Karpas-422 (cell line): ENCODE measurements around the gene PNPLA1. TPM values are rescaled to one million over a fixed set of nuclear protein-coding genes. Genes with fewer than 3 reads are reported as not detected.

Experiments used
- DNase-seq: peaks from one replicate; pipeline ENCODE4 v3.0.0-alpha.2; 2015
- H2AFZ ChIP-seq: fragments of 200-600 bp; sonication (generic); 2 replicates; pipeline ENCODE4 v1.6.1; 2014; ENCODE audit warnings: antibody characterized with exemption, low read length, mixed read lengths
- H3K27ac ChIP-seq: fragments of 200-600 bp; sonication (generic); 2 replicates; pipeline ENCODE4 v1.5.1; 2014; ENCODE audit warnings: mild to moderate bottlenecking, low read length, moderate library complexity
- H3K27me3 ChIP-seq: fragments of 200-600 bp; sonication (generic); 2 replicates; pipeline ENCODE4 v1.6.1; 2014; ENCODE audit warnings: low read length, mixed read lengths
- H3K36me3 ChIP-seq: fragments of 200-600 bp; sonication (generic); 2 replicates; pipeline ENCODE4 v1.6.1; 2014; ENCODE audit warnings: low read length, mixed read lengths; ENCODE audit not compliant: insufficient read depth
- H3K4me1 ChIP-seq: fragments of 200-600 bp; sonication (generic); 2 replicates; pipeline ENCODE4 v1.6.1; 2014; ENCODE audit warnings: mild to moderate bottlenecking, low read length, mixed read lengths
- H3K4me2 ChIP-seq: fragments of 200-600 bp; sonication (generic); 2 replicates; pipeline ENCODE4 v1.6.1; 2014; ENCODE audit warnings: low read length, low read depth, mild to moderate bottlenecking; ENCODE audit not compliant: poor library complexity, severe bottlenecking
- H3K4me3 ChIP-seq: fragments of 200-600 bp; sonication (generic); 2 replicates; pipeline ENCODE4 v1.5.1; 2014; ENCODE audit warnings: mild to moderate bottlenecking, antibody characterized with exemption, low read length, mixed read lengths
- H3K79me2 ChIP-seq: fragments of 200-600 bp; sonication (generic); 2 replicates; pipeline ENCODE4 v1.6.1; 2014; ENCODE audit warnings: mild to moderate bottlenecking, low read length, mixed read lengths
- H3K9ac ChIP-seq: fragments of 200-600 bp; sonication (generic); 2 replicates; pipeline ENCODE4 v1.6.0; 2014; ENCODE audit warnings: low read length
- H3K9me2 ChIP-seq: fragments of 200-600 bp; sonication (generic), shearing (Covaris generic); replicated peaks from 2 replicates; pipeline ENCODE4 v1.6.0; 2014; ENCODE audit warnings: mild to moderate bottlenecking, low read length, moderate library complexity; ENCODE audit not compliant: insufficient read depth
- H3K9me3 ChIP-seq: fragments of 300-700, 200-600 bp; sonication (generic); 2 replicates; pipeline ENCODE4 v1.6.1; 2014; ENCODE audit warnings: low read length, mixed read lengths
- H4K20me1 ChIP-seq: fragments of 200-600 bp; sonication (generic); 2 replicates; pipeline ENCODE4 v1.6.1; 2014; ENCODE audit warnings: mild to moderate bottlenecking, antibody characterized with exemption, low read length, low read depth; ENCODE audit not compliant: insufficient read depth
- total RNA-seq: library from RNA; depleted of rRNA; stranded (reverse); fragments of >200 nt; shearing (Covaris generic); gene quantifications from 2 replicates; pipeline ENCODE4 v1.2.3, GENCODE V29; 2014; ENCODE audit warnings: low replicate concordance

Gene PNPLA1
- total RNA-seq, 1 experiment from 2014 or later, result not detected

- H2AFZ ChIP-seq, result no peak overlapping the region
- H3K27ac ChIP-seq, result no peak overlapping the region
- H3K27me3 ChIP-seq, result no peaks in the 10 kb centered on the region
- H3K4me1 ChIP-seq, result peaks cover 7% of the 10 kb centered on the region
- no peaks in the 10 kb centered on the region for H3K79me2 ChIP-seq
- no peak overlapping the region for H3K9ac ChIP-seq
- H3K9me3 ChIP-seq, result no peaks in the 10 kb centered on the region
- H4K20me1 ChIP-seq, result no peaks in the 10 kb centered on the region
- no peak for DNase-seq
- H3K4me3 ChIP-seq, result no peak overlapping the region
- no peaks in the 10 kb centered on the region for H3K36me3 ChIP-seq
- no peaks in the 10 kb centered on the region for H3K9me2 ChIP-seq
- no peak overlapping the region for H3K4me2 ChIP-seq
Measured at GRCh38 chr6:36297511-36297910, 27.7 kb downstream of the PNPLA1 start.

- Histone ChIP-seq H3K9me2 (no peaks in the 10 kb centered on the region), H4K20me1 (no peaks in the 10 kb centered on the region), H3K79me2 (no peaks in the 10 kb centered on the region), H3K4me3 (no peak overlapping the region), H3K4me2 (no peak overlapping the region), H3K9me3 (no peaks in the 10 kb centered on the region), H3K27me3 (no peaks in the 10 kb centered on the region), H2AFZ (no peak overlapping the region), H3K36me3 (no peaks in the 10 kb centered on the region), H3K9ac (no peak overlapping the region), H3K4me1 (peaks cover 11% of the 10 kb centered on the region), H3K27ac (no peak overlapping the region)
- no peak for DNase-seq
Measured at GRCh38 chr6:36298027-36298426, 28.2 kb downstream of the PNPLA1 start.

- Histone ChIP-seq H3K4me2 (no peak overlapping the region), H3K79me2 (no peaks in the 10 kb centered on the region), H3K36me3 (no peaks in the 10 kb centered on the region), H3K9me3 (no peaks in the 10 kb centered on the region), H3K4me1 (peaks cover 5% of the 10 kb centered on the region), H3K9me2 (no peaks in the 10 kb centered on the region), H3K9ac (no peak overlapping the region), H3K27me3 (no peaks in the 10 kb centered on the region), H3K4me3 (no peak overlapping the region), H3K27ac (no peak overlapping the region), H2AFZ (no peak overlapping the region), H4K20me1 (no peaks in the 10 kb centered on the region)
- no peak for DNase-seq
Measured at GRCh38 chr6:36301085-36301658, 31.3 kb downstream of the PNPLA1 start.

- H3K9me2 ChIP-seq, result no peaks in the 10 kb centered on the region
- no peaks in the 10 kb centered on the region for H3K79me2 ChIP-seq
- no peak overlapping the region for H3K9ac ChIP-seq
- H3K36me3 ChIP-seq, result no peaks in the 10 kb centered on the region
- no peak overlapping the region for H2AFZ ChIP-seq
- H3K4me1 ChIP-seq, result peaks cover 5% of the 10 kb centered on the region
- H3K9me3 ChIP-seq, result no peaks in the 10 kb centered on the region
- H3K4me3 ChIP-seq, result no peak overlapping the region
- H4K20me1 ChIP-seq, result no peaks in the 10 kb centered on the region
- no peaks in the 10 kb centered on the region for H3K27me3 ChIP-seq
- no peak for DNase-seq
- H3K4me2 ChIP-seq, result no peak overlapping the region
- H3K27ac ChIP-seq, result no peak overlapping the region
Measured at GRCh38 chr6:36301781-36302180, 31.9 kb downstream of the PNPLA1 start.

GRCh38 chr6:36302227-36302976, 32.5 kb downstream of the PNPLA1 start:
- Histone ChIP-seq H3K9ac (no peak overlapping the region), H3K79me2 (no peaks in the 10 kb centered on the region), H3K4me1 (peaks cover 5% of the 10 kb centered on the region), H3K9me3 (no peaks in the 10 kb centered on the region), H3K4me2 (no peak overlapping the region), H3K4me3 (no peak overlapping the region), H3K27ac (no peak overlapping the region), H3K27me3 (no peaks in the 10 kb centered on the region), H2AFZ (no peak overlapping the region), H3K36me3 (no peaks in the 10 kb centered on the region), H4K20me1 (no peaks in the 10 kb centered on the region), H3K9me2 (no peaks in the 10 kb centered on the region)
- peak; percentile 97 for DNase-seq

GRCh38 chr6:36305885-36306284, 36.0 kb downstream of the PNPLA1 start:
- no peaks in the 10 kb centered on the region for H4K20me1 ChIP-seq
- no peak overlapping the region for H3K4me3 ChIP-seq
- H3K36me3 ChIP-seq, result no peaks in the 10 kb centered on the region
- H3K9me3 ChIP-seq, result no peaks in the 10 kb centered on the region
- no peak for DNase-seq
- no peaks in the 10 kb centered on the region for H3K9me2 ChIP-seq
- H3K9ac ChIP-seq, result no peak overlapping the region
- H3K27me3 ChIP-seq, result no peaks in the 10 kb centered on the region
- H3K4me2 ChIP-seq, result no peak overlapping the region
- no peak overlapping the region for H2AFZ ChIP-seq
- H3K4me1 ChIP-seq, result peaks cover 5% of the 10 kb centered on the region
- H3K79me2 ChIP-seq, result no peaks in the 10 kb centered on the region
- no peak overlapping the region for H3K27ac ChIP-seq

GRCh38 chr6:36306375-36306774, 36.5 kb downstream of the PNPLA1 start:
- Histone ChIP-seq H3K4me1 (peaks cover 5% of the 10 kb centered on the region), H3K36me3 (no peaks in the 10 kb centered on the region), H3K9ac (no peak overlapping the region), H3K79me2 (no peaks in the 10 kb centered on the region), H3K4me2 (no peak overlapping the region), H3K27me3 (no peaks in the 10 kb centered on the region), H3K4me3 (no peak overlapping the region), H3K9me2 (no peaks in the 10 kb centered on the region), H3K9me3 (no peaks in the 10 kb centered on the region), H3K27ac (no peak overlapping the region), H2AFZ (no peak overlapping the region), H4K20me1 (no peaks in the 10 kb centered on the region)
- no peak for DNase-seq

- Histone ChIP-seq H3K9ac (no peak overlapping the region), H4K20me1 (no peaks in the 10 kb centered on the region), H3K4me1 (peaks cover 19% of the 10 kb centered on the region), H3K79me2 (no peaks in the 10 kb centered on the region), H3K9me3 (no peaks in the 10 kb centered on the region), H2AFZ (no peak overlapping the region), H3K36me3 (no peaks in the 10 kb centered on the region), H3K9me2 (no peaks in the 10 kb centered on the region), H3K27ac (no peak overlapping the region), H3K27me3 (no peaks in the 10 kb centered on the region), H3K4me2 (no peak overlapping the region), H3K4me3 (no peak overlapping the region)
- no peak for DNase-seq
Measured at GRCh38 chr6:36308514-36308913, 38.7 kb downstream of the PNPLA1 start.
